HG02981 (cell line): ENCODE measurements around the gene PRKAG3.
"Not testable (repeated sequence)": the region's sequence is repeated elsewhere in the genome, so short reads cannot be mapped to it uniquely, and the experiment has no call there.

Experiments
- ATAC-seq: cut with Tn5 transposase; IDR thresholded peaks from one replicate; pipeline ENCODE4 v1.9.1; 2021; ENCODE audit warnings: mild to moderate bottlenecking, moderate library complexity; ENCODE audit not compliant: unreplicated experiment

Gene PRKAG3

DNA sequence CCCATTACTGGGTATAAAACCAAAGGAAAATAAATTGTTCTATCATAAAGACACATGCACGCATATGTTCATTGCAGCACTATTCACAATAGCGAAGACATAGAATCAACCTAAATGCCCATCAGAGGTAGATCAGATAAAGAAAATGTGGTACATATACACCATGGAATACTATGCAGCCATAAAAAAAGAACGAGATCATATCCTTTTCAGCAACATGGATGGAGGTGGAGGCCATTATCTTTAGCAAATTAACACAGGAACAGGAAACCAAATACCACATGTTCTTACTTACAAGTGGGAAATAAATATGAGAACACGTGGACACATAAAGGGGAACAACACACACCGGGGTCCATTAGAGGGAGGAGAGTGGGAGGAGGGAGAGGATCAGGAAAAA is 12.7 kb upstream of the PRKAG3 start:
- not testable (repeated sequence) for ATAC-seq

DNA sequence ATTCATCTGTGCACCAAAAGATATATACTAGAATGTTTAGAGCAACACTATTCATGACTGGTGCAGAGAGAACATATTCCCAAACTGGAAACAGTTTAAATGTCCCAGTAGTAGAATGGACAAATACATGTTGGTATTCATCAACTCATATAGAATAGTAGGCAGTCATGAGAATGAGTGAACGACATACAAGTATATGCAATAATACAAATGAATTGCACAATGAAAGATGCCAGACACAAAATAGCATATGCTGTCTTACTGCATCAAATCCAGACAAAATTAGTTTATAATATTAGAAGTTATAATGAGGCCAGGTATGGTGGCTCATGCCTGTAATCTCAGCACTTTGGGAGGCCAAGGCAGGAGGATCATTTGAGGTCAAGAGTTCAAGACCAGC is 8.3 kb upstream of the PRKAG3 start:
- no peak for ATAC-seq

- no peak for ATAC-seq
Observed at GRCh38 chr2:218839430-218839829, 7.8 kb upstream of the PRKAG3 start.

DNA sequence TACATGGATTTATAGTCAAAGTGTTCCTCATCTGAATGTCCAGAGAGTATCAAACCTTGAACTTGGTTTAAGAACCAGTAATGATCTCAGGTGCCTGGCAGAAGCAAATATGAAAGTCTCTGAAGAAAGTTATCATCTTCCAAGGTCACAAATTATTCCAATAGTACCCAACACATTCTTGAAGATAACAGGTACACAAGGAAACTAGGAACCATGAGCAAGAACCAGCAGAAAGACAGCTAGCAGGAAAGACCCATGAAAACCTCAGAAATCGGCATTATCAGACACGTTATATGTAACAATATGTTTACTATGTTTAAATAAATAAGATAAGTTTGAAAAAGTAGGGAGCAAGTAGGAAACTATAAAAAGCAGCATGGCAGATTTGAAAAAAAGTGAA is 5.9 kb upstream of the PRKAG3 start:
- ATAC-seq, result no peak

GRCh38 chr2:218834685-218835084 is 3.1 kb upstream of the PRKAG3 start:
- ATAC-seq, result no peak

DNA sequence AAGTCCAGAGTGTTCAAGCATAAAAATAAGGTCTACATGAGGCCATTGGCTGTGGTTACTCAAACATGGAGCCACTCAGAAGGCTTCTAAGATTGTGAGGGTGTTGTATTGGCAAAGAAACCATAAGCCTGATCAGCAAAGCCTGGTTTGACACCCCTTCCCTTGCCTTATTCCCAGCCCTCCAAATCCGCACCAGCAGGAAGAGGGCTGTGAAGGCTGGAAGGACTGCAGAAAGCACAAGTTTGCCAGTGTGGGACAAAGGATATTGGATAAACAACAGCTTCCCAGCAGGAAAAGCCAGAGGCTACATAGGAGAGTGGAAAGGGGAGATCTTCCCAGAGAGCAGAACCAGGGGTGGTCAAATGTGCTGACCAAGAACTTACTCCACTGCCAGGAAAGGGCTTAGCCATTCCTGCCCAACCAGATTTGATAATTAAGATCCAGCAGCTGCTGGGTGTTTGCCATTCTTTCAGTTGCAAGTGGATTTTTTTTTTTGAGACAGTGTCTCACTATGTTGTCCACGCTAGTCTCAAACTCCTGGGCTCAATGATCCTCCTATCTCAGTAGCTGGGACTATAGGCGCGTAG is 1.5 kb upstream of the PRKAG3 start:
- ATAC-seq, result no peak

DNA sequence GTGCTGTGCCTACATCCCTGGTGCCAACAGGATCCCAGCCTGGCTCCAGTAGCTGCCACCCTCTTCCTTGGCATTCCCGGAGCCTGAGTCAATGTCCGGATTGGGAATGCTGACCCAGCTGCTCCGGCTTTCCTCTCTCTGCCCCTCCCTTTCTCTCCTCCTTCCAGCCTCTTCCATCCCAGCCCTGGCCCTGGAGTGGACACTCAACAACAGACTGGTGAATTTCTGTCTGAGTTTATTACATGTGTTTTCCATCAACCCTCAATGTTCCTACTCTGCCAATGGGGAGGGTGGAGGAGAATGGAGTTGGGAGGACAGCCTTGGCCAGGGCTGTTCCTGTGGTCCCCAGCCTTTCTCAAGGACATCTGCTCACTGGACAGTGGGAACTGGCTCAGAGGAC is 917 bp upstream of the PRKAG3 start:
- ATAC-seq, result no peak

GRCh38 chr2:218832081-218832480 is 478 bp upstream of the PRKAG3 start:
- ATAC-seq, result no peak

DNA sequence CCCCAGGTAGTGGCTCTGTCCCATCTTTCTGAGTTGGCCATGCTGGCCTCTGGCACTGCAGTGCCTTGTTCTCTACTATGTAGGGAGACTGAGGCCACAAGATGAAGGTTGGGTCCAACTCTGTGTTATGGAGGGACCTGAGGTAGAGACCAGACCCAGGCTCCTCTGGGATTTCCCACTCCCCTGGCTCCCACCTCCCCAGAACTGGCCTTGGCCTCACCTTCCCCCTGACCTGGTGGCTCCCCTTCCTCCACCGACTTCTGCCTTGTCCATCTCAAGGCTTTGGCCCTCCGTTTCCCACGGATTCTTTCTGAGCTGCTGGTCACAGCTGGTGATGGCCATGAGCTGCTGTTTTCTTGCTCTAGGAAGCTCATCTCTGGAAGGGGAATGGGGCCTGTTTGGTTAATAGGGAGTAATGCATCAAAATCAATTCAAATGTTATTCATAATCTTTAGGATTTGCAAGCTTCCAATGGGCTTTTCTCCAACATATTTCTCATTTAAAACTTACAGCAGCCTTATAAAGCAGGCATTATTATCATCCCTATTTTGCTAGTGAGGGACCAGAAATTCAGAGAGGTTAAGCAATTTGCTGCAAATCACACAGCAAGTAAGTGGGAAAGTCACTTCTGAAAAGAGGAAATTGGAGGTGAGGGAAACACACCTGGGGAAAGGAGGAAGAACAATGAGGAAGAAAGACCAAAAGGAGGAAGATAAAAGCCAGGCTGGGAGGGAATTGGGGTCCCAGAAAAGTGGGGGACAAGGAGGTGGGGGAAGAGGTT is 887 bp downstream of the PRKAG3 start:
- no peak for ATAC-seq

DNA sequence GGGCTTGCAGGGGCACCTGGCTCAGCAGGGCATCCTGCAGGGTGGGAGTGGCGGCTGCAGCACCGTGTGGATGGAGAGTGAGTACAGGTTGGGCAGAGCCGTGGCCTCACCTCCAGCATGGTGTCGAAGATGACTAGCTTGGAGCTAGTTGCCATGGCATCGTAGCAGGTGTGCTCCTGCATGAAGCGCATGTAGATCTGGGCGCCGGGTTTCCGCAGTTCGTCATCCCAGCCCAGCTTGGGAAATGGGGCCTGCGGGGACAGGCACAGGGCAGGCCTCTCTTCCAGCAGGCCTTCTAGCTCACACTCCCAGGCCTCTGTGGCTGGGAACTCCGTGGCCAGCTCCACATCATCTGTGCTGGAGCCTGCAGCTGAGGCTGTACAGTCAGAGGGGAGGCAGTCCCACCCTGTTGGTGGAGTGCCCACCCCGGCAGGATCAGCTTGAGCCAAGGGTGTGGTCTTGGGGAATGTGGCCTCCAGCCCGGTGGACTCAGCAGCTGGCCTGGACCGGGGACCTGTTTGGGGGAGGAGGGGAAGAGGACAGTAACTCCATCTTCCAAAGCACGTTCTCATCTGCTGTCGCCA is 1.6 kb downstream of the PRKAG3 start:
- ATAC-seq, result no peak

- no peak for ATAC-seq
Observed at GRCh38 chr2:218828477-218828778, 3.2 kb downstream of the PRKAG3 start.

DNA sequence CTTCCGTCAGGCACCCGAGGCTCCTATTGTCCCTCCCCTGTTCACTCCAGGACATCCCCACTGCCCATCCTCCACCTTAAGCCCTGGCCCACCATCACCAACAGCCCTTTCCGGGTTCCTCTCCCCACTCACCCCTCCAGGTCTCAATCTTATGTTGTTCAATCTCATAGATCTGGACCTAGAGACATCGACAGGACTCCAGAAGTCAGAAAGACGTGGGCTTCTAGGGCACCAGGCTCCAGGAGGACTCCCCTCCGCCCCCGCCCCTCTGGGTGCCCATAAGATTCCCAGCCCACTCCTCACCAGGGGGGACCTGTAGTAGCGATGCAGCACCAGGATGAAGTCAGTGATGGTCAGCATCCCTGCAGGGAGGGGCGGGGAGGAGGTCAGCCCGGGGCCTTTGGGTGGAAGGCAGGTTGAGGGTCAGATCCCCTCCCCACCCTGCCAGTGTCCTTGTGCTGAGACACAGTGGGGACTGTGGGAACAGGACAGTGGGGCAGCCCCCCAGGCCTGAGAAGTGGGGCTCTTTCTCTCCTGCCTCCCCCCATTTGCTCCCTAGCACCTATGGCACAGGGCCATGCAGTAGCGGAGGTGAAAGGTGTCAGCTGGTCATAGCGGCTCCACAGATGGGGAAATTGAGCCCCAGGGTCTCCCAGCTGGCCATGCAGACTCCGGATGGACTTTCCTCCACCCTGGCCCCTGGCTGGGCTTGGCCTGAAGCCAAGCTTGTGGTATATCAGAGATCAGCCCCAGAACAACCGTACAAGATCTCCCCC is 3.7 kb downstream of the PRKAG3 start:
- no peak for ATAC-seq

- no peak for ATAC-seq
Observed at GRCh38 chr2:218826791-218827190, 4.8 kb downstream of the PRKAG3 start.

GRCh38 chr2:218824004-218824403 is 7.6 kb downstream of the PRKAG3 start:
- no peak for ATAC-seq

- no peak for ATAC-seq
Observed at GRCh38 chr2:218823196-218823855, 8.3 kb downstream of the PRKAG3 start.

- ATAC-seq, result no peak
Observed at GRCh38 chr2:218822622-218823021, 9.0 kb downstream of the PRKAG3 start.

DNA sequence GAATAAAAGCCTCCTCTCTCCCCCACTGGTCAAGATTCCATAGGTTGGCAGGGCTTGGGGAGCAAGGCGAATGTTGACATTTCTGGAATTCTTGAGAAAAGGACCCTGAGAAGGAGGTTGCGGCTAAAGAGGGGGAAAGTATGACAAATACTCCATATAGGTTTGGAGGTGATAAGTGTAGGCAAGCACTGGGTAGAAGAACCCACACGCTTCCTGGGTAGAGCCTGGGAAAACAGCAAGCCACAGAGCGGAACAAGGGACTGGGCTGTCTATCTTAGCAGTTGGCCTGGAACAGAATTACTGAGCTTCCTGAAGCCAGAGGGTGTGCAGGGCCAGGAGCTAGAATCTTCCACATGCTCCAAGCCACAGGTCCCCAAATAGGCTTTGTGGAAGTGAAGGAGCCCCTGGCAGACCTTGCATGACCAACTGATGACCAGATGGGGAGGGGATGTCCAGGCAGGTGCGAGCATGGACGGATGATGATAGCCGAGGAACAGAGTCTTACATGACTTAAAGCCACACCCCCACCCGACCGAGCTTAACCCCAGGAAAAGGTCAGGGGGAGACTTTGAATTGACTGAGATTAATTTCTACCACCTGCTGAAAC is 9.9 kb downstream of the PRKAG3 start:
- ATAC-seq, result no peak

GRCh38 chr2:218820746-218821369 is 10.7 kb downstream of the PRKAG3 start:
- no peak for ATAC-seq

GRCh38 chr2:218819093-218819492 is 12.5 kb downstream of the PRKAG3 start:
- no peak for ATAC-seq

DNA sequence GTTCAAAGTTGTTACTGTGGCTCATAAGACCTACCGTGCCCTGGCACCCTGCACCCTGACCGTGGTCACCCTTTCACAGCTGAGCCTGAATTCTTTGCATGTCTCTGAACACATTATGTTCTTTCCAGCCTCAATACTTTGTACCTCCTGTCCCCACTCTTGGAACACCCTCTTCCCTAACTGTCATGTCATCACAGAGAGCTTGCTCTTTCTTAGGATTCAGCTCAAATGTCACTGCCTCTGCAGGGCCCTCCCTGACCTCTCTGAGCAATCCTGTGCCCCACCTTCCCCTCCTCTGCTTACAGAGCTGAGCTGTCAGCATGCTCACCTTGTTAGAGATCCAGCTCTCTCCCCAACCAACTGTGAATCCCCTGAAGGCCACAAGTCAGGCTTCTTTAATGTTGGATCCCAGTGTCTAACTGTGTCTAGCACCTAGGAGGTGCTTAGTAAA is 15.0 kb downstream of the PRKAG3 start:
- no peak for ATAC-seq
